ENCODE data around the gene TANGO2.

TANGO2 gene

GRCh38 chr22:20112623-20113511 lies 92.0 kb downstream of the TANGO2 start:
- no peak for DNase-seq
- TF ChIP-seq, protein P1, sequence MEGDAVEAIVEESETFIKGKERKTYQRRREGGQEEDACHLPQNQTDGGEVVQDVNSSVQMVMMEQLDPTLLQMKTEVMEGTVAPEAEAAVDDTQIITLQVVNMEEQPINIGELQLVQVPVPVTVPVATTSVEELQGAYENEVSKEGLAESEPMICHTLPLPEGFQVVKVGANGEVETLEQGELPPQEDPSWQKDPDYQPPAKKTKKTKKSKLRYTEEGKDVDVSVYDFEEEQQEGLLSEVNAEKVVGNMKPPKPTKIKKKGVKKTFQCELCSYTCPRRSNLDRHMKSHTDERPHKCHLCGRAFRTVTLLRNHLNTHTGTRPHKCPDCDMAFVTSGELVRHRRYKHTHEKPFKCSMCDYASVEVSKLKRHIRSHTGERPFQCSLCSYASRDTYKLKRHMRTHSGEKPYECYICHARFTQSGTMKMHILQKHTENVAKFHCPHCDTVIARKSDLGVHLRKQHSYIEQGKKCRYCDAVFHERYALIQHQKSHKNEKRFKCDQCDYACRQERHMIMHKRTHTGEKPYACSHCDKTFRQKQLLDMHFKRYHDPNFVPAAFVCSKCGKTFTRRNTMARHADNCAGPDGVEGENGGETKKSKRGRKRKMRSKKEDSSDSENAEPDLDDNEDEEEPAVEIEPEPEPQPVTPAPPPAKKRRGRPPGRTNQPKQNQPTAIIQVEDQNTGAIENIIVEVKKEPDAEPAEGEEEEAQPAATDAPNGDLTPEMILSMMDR (IDR thresholded peaks at IDR 0.05; ENCODE audit: low read depth, low read length) = no peak
- no peak overlapping the region for H3K4me3 ChIP-seq (ENCODE audit: low read depth, low read length)
- no peaks in the 10 kb centered on the region for H3K27me3 ChIP-seq (ENCODE audit: insufficient read depth, low read depth, severe bottlenecking)
- no peaks in the 10 kb centered on the region for H3K9me3 ChIP-seq (ENCODE audit: severe bottlenecking)
- peaks cover 89% of the 10 kb centered on the region for H3K36me3 ChIP-seq
- peak overlapping the region; percentile 31 for H3K27ac ChIP-seq

- no peaks in the 10 kb centered on the region for H3K9me3 ChIP-seq (ENCODE audit: severe bottlenecking)
- TF ChIP-seq, protein P1 (IDR thresholded peaks at IDR 0.05; ENCODE audit: low read depth, low read length) = no peak
- H3K4me3 ChIP-seq (ENCODE audit: low read depth, low read length) = no peak overlapping the region
- DNase-seq = no peak
- H3K36me3 ChIP-seq = peaks cover 89% of the 10 kb centered on the region
- no peak overlapping the region for H3K27ac ChIP-seq
- H3K27me3 ChIP-seq (ENCODE audit: insufficient read depth, low read depth, severe bottlenecking) = no peaks in the 10 kb centered on the region
Measured at GRCh38 chr22:20113551-20114310, 92.8 kb downstream of the TANGO2 start.

GRCh38 chr22:20114506-20115475 lies 93.9 kb downstream of the TANGO2 start:
- Histone ChIP-seq H3K27ac (no peak overlapping the region), H3K9me3 (ENCODE audit: severe bottlenecking) (no peaks in the 10 kb centered on the region), H3K36me3 (peaks cover 89% of the 10 kb centered on the region), H3K27me3 (ENCODE audit: insufficient read depth, low read depth, severe bottlenecking) (no peaks in the 10 kb centered on the region), H3K4me3 (ENCODE audit: low read depth, low read length) (no peak overlapping the region)
- DNase-seq = no peak
- TF ChIP-seq, protein P1 (IDR thresholded peaks at IDR 0.05; ENCODE audit: low read depth, low read length) = no peak

- DNase-seq = no peak
- no peaks in the 10 kb centered on the region for H3K27me3 ChIP-seq (ENCODE audit: insufficient read depth, low read depth, severe bottlenecking)
- H3K36me3 ChIP-seq = peaks cover 89% of the 10 kb centered on the region
- no peaks in the 10 kb centered on the region for H3K9me3 ChIP-seq (ENCODE audit: severe bottlenecking)
- TF ChIP-seq, protein P1 (IDR thresholded peaks at IDR 0.05; ENCODE audit: low read depth, low read length) = no peak
- H3K4me3 ChIP-seq (ENCODE audit: low read depth, low read length) = peak within 1 kb of the TSS; percentile 94
- peak within 1 kb of the TSS; percentile 98 for H3K27ac ChIP-seq
Measured at GRCh38 chr22:20115691-20116375, 94.9 kb downstream of the TANGO2 start, which contains the start of gene RANBP1. Gene RANBP1 (plus strand): TSS chr22:20116104. CDS start chr22:20116185, 81 bp downstream.
